ENCODE data around the gene NEURL1. TPM values are rescaled to one million over a fixed set of nuclear protein-coding genes. Genes with fewer than 3 reads are reported as not detected.

The NEURL1 gene
- total and polyA plus RNA-seq, 12 donors, result 0.05 to 1.0 (median 0.17) TPM; not detected in 3

- Histone ChIP-seq H3K27ac (no peak overlapping the region), H3K9me3 (no peaks in the 10 kb centered on the region), H3K27me3 (peaks cover 0 to 27% (median 9%) of the 10 kb centered on the region in 7 donors), H3K36me3 (no peaks in the 10 kb centered on the region), H3K4me1 (peaks cover 0 to 21% (median 9%) of the 10 kb centered on the region in 9 donors), H3K4me3 (peak overlapping the region in 9 of 10 donors; percentile 25 to 56 (median 49))
- TF ChIP-seq CTCF (IDR thresholded peaks at IDR 0.05), result no peak
- intact Hi-C loops (cut with DNase I), result loop anchor here in 1 of 10 donors (5.0 kb wide), 1 partner anchor 48 kb away; no protein-coding TSS in a partner anchor
- WGBS, 2 donors, result 2 to 3% methylated on average over 20 to 44 of the region's 44 CpGs
- ATAC-seq, result peak; percentile 47 to 79 (median 68)
- peak; percentile 33 to 41 for DNase-seq
These were observed 61.2 kb downstream of the NEURL1 start for GRCh38 chr10:103554488-103555324.

GRCh38 chr10:103555325-103555649 is 61.8 kb downstream of the NEURL1 start:
- Histone ChIP-seq H3K27me3 (peaks cover 0 to 27% (median 9%) of the 10 kb centered on the region in 7 donors), H3K4me1 (peaks cover 0 to 21% (median 9%) of the 10 kb centered on the region in 9 donors), H3K27ac (no peak overlapping the region), H3K4me3 (peak overlapping the region in 9 of 10 donors; percentile 25 to 56 (median 49)), H3K36me3 (no peaks in the 10 kb centered on the region), H3K9me3 (no peaks in the 10 kb centered on the region)
- intact Hi-C loops (cut with DNase I), result no loop called here
- WGBS, 2 donors, result 6 to 7% methylated on average over 15 to 18 of the region's 18 CpGs
- TF ChIP-seq CTCF (IDR thresholded peaks at IDR 0.05), result no peak
- DNase-seq, result no peak
- ATAC-seq, result peak in 4 of 8 donors; percentile 2 to 33 (median 8)

GRCh38 chr10:103555712-103556111 is 62.2 kb downstream of the NEURL1 start:
- Histone ChIP-seq H3K4me1 (peaks cover 0 to 21% (median 9%) of the 10 kb centered on the region in 9 donors), H3K27ac (no peak overlapping the region), H3K27me3 (peaks cover 0 to 27% (median 9%) of the 10 kb centered on the region in 7 donors), H3K4me3 (peak overlapping the region in 7 of 10 donors; percentile 40 to 56 (median 49)), H3K9me3 (peaks cover 0 to under 1% (median 0%) of the 10 kb centered on the region in 11 donors), H3K36me3 (no peaks in the 10 kb centered on the region)
- TF ChIP-seq CTCF (IDR thresholded peaks at IDR 0.05), result no peak
- DNase-seq (no peak), ATAC-seq (no peak)
- 73 to 74% methylated on average over 11 of the region's 11 CpGs for WGBS, 2 donors
- intact Hi-C loops (cut with DNase I), result no loop called here

- DNase-seq, result no peak
- no peak overlapping the region for H3K4me3 ChIP-seq
These were observed 63.0 kb downstream of the NEURL1 start for GRCh38 chr10:103556383-103557007.

More at GRCh38 chr10:103556383-103557007, 63.0 kb downstream of the NEURL1 start:
- Histone ChIP-seq H3K36me3 (no peaks in the 10 kb centered on the region), H3K9me3 (peaks cover 0 to 6% (median 0%) of the 10 kb centered on the region in 11 donors), H3K27ac (no peak overlapping the region), H3K27me3 (peaks cover 0 to 27% (median 10%) of the 10 kb centered on the region in 7 donors), H3K4me1 (peaks cover 0 to 21% (median 9%) of the 10 kb centered on the region in 9 donors)
- intact Hi-C loops (cut with DNase I), result no loop called here
- TF ChIP-seq CTCF (IDR thresholded peaks at IDR 0.05), result no peak
- 86 to 90% methylated on average over 12 of the region's 12 CpGs for WGBS, 2 donors
- ATAC-seq, result peak in 1 of 8 donors; percentile 8
